ENCODE results near the gene TMEM185A.
"Not testable (repeated sequence)": the region's sequence is repeated elsewhere in the genome, so short reads cannot be mapped to it uniquely, and the experiment has no call there.

TMEM185A gene

DNA sequence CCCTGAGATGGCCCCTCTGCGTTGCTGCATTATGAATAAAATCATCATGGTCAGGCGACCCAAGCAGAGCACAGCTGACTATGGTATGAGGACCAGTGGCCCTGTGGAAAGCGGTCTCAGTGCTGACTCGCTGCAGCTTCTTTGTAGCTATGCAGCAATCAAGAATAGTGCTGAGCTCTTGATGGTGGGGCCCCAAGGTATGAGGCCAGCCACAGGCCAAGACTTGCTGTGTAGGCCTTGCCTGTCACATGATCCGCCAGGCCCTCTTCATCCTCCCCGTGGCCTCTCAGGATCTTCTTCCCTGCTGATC, 79.7 kb downstream of the TMEM185A start:
- DNase-seq (ENCODE audit: low read depth in 2 of 2) = not testable (repeated sequence)

DNA sequence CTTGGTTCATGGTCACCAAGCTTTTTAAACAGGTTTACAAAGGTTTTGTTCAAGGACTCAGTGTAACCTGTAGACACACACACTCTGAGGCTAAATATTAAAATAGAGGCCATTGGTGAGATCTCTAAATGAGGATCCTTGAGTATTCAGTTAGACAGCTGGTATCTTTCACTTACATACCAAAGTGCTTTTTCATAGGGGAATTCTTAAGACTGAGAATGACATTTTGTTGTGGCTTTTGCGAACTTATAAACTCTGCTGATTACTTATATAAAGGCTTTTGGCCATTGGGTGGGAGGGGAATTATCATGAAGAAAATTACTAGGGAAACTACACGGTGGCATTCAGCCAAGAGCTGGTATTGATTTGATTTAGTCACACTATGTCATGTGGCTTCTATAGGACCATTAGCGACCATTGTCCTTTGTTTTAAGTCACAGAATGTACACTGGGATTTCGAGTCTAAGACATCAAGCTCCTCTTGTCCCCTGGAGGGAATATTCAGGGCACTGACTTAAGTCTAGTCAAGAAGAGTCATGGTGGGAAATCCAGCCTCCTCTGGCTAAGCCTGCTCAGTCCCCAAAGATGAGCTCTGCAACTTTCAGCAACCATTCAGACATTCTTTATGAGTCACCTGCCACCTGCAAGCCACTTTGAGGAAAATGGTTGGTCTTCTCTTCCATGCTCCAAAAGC, 80.2 kb downstream of the TMEM185A start:
- DNase-seq (ENCODE audit: low read depth in 2 of 2) = not testable (repeated sequence)

DNA sequence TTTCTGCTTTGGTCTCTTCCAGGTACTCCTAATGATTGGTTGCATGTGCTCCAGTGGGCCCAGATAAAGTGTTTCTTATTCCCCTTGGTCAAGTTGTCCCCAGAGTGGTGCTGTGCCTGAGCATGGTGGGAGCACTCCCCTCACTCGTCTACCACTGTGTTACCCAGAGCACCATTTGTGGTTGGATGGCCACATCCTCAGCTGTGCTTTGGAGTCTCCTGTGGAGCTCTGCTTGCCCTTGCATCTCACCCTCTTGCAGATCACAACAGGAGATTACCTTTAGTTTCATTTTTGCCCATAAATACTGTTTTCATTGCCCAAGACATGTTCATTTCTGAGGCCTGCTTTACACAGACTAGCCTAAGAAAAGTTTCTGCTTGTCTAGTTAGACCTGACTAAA, 81.1 kb downstream of the TMEM185A start:
- DNase-seq (ENCODE audit: low read depth in 2 of 2) = not testable (repeated sequence)

DNA sequence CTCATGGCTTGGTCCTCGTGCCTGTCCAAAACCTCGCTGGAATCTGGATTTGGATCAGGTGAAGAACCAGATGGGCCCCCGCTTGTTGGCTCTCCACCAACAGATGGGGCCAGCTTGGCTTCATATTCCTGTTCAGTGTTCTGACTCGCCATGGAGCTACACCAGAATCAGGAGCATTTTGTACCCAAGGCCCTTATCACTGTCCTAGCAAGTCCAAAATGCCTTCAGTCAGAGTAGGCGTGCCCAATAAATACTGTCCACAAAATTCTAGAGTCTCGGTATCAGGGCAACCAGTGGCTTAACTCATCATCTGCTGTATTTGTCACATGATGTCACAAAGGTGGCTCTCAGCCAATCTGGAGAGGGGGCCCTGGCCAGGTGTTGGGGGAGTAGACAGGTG, 81.9 kb downstream of the TMEM185A start, which contains the start of gene HSFX3:
Gene HSFX3, minus strand, starts transcription at position 224 of the 400 bp plus-strand sequence. Its CDS starts 72 bp downstream, at position 152.
- DNase-seq (ENCODE audit: low read depth in 2 of 2) = not testable (repeated sequence)

DNA sequence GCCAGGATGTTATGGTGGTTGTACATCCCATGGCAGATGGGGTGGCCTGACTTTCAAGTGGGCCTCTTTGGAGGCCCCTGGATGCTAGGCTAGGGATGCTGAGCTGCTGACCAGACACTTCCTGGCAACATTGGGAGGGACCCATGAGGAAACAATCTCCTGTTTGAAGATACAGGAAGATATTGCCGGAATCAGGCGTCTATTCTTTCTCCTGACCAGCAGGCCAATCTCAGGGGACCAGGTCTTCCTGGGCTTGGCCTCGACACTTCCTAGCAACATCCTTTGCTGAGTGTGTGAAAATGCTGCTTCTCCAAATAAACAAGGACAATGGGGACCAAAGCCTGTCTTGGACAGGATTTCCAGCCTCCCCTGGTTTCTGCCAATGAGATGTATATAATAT, 83.8 kb downstream of the TMEM185A start:
- DNase-seq (ENCODE audit: low read depth in 2 of 2) = not testable (repeated sequence)

DNA sequence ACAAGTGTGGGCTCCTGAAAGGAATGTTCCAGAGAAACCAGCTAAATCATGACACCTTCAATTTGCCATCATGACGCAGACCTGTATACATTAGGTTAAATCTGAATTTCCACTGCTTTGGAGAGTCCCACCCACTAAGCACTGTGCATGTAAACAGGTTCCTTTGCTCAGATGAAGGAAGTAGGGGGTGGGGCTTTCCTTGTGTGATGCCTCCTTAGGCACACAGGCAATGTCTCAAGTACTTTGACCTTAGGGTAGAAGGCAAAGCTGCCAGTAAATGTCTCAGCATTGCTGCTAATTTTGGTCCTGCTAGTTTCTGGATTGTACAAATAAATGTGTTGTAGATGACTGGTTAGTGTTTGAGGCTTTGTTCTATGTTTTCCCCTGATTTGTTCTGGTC, 84.6 kb downstream of the TMEM185A start:
- not testable (repeated sequence) for DNase-seq (ENCODE audit: low read depth in 2 of 2)
